ENCODE data around the gene LAMC3.
"Not testable (repeated sequence)": the region's sequence is repeated elsewhere in the genome, so short reads cannot be mapped to it uniquely, and the experiment has no call there.

The LAMC3 gene

DNA sequence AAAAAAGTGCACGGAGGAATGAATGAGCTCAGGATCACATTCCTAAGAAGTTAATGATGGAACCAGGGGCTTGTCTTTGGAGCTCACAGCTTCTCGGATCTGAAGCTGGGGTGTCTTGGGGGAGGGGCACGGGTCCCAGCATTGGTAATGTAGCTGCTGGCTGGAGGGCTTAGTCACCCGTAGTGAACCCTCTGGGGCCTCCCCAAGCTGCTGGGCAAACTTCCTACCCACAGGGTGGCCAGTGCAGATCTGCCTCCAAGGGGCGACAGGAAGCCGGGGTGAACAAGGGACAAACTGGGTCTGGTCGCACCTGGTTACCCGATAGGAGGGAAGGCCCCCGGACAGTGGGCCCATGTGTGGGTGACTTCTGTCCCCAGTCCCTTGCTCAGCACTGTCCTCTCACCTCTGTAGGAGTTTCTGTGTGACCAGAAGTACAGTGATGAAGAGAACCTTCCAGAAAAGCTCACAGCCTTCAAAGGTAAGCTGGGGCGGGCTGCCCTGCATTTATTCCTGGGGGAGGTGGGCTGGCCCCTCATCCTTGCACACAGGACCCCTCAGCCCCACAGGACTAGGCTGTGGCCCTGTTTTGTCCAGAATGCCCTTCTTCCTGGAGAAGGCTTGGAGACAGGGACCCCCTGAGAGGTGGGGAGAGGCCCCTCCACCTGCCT is 102.3 kb downstream of the LAMC3 start:
- TF ChIP-seq POLR2A (IDR thresholded peaks at IDR 0.05; ENCODE audit: low read depth, low read length) = no peak
- DNase-seq (ENCODE audit: insufficient read length, low spot score) (no peak), FAIRE-seq (no peak)

- TF ChIP-seq POLR2A (IDR thresholded peaks at IDR 0.05; ENCODE audit: low read depth, low read length) = no peak
- DNase-seq (ENCODE audit: insufficient read length, low spot score) (no peak), FAIRE-seq (no peak)
Observed at GRCh38 chr9:131111854-131112311, 102.9 kb downstream of the LAMC3 start.

- TF ChIP-seq POLR2A (IDR thresholded peaks at IDR 0.05; ENCODE audit: low read depth, low read length) = no peak
- FAIRE-seq = no peak
- DNase-seq (ENCODE audit: insufficient read length, low spot score) = no peak
Observed at GRCh38 chr9:131112374-131113154, 103.6 kb downstream of the LAMC3 start.

DNA sequence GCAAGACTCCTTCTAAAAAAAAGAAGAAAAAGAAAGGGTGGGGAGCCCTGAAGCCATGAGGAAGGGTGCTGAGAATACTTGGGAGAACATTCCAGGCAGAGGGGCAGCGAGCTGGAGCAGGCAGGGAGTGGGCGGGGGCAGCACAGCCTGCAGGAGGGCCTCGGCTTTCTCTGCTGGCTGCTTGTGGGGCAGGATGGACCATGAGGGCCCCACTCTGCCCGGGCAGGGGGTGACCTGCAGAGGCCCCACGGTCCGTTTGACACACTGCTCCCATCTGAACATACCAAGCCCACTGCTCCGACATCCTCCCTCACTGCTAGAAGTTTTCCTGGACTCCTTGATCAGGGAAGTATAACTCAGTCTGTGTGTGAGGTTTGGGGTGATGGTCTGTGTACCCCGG is 104.7 kb downstream of the LAMC3 start:
- no peak for TF ChIP-seq POLR2A (IDR thresholded peaks at IDR 0.05; ENCODE audit: low read depth, low read length)
- DNase-seq (ENCODE audit: insufficient read length, low spot score) (no peak), FAIRE-seq (no peak)

- no peak for TF ChIP-seq POLR2A (IDR thresholded peaks at IDR 0.05; ENCODE audit: low read depth, low read length)
- no peak for FAIRE-seq
- no peak for DNase-seq (ENCODE audit: insufficient read length, low spot score)
Observed at GRCh38 chr9:131114084-131114535, 105.1 kb downstream of the LAMC3 start.

DNA sequence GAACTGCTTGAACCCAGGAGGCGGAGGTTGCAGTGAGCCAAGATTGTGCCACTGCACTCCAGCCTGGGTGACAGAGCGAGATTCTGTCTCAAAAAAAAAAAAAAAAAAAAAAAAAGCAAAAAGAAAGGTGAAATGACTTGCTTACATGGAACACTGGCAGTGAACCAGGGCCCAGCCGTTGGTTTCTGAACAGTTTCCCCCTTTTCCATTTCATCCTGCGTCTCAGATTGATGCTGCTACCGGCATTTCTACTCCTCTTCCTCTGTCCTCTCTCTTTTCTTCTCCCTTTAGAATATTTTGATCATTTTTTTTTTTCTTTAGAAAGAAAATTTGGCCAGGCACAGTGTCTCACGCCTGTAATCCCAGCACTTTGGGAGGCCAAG is 106.4 kb downstream of the LAMC3 start:
- not testable (repeated sequence) for FAIRE-seq; DNase-seq (ENCODE audit: insufficient read length, low spot score)

GRCh38 chr9:131116281-131117120 is 107.5 kb downstream of the LAMC3 start:
- no peak for TF ChIP-seq POLR2A (IDR thresholded peaks at IDR 0.05; ENCODE audit: low read depth, low read length)
- DNase-seq (ENCODE audit: insufficient read length, low spot score) = no peak
- FAIRE-seq = no peak

DNA sequence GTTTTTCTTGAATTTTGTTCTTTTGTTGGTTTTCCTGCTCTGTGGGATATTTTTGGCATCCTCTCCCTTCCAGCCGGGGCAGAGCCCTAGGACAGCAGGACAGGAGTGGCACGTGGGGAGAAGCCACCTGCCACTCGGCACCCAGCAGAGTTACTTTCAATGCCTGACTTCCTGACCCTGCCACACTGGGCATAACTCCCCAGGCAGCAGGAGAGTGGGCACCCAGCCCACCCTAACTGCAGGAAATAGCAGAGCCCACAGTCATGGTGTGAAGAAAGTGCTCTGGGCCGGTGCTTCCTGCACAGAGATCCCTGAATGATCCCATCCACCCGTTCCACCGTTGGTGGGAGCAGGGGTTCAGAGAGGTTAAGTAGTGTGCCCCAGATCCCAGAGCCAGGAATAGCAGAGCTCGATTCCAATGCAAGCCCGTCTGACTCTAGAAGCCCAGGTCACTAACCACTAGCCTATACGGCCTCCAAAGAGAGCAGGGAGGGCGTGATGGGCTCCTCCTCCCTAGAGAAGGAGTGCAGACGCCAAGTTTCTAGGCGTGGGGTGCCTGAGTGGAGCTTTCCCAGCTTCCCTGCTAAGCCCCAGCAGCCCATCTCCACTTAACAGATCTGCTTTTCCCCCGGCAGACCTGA is 108.3 kb downstream of the LAMC3 start:
- TF ChIP-seq POLR2A (IDR thresholded peaks at IDR 0.05; ENCODE audit: low read depth, low read length) = no peak
- no peak for FAIRE-seq
- no peak for DNase-seq (ENCODE audit: insufficient read length, low spot score)

DNA sequence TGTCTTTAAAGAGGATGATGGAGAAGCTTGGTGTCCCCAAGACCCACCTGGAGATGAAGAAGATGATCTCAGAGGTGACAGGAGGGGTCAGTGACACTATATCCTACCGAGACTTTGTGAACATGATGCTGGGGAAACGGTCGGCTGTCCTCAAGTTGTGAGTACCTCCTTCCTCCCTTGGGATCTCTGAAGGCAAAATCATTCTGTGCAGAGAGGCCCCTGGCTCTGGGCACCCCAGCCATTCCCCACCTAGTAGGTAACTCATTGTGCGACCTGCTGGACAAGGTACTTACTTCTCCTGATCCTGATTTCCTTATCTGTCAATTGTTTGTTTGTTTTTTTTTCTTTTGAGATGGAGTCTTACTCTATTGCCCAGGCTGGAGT is 108.8 kb downstream of the LAMC3 start:
- DNase-seq (ENCODE audit: insufficient read length, low spot score) (no peak), FAIRE-seq (no peak)
- TF ChIP-seq POLR2A (IDR thresholded peaks at IDR 0.05; ENCODE audit: low read depth, low read length) = no peak

DNA sequence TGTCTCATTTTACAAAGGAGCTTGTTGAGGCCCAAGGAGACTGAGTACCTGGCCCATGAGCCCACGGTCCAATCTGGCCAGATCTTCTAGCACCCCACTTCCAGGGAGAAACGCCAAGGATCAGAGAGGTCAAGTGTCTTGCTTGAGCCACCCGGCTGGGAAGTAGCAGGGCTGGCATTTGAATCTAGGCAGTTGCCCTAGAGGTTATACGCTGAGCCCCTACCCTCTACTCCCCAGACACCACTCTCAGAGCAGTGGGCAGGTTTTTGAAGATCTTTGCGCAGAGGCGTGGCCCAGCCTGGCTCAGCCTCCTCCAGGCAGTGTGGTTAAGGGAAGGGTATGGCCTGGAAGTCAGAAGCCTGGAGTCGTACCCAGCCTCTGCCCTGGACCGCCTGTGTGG is 110.6 kb downstream of the LAMC3 start:
- FAIRE-seq = no peak
- TF ChIP-seq POLR2A (IDR thresholded peaks at IDR 0.05; ENCODE audit: low read depth, low read length) = no peak
- DNase-seq (ENCODE audit: insufficient read length, low spot score) = no peak

DNA sequence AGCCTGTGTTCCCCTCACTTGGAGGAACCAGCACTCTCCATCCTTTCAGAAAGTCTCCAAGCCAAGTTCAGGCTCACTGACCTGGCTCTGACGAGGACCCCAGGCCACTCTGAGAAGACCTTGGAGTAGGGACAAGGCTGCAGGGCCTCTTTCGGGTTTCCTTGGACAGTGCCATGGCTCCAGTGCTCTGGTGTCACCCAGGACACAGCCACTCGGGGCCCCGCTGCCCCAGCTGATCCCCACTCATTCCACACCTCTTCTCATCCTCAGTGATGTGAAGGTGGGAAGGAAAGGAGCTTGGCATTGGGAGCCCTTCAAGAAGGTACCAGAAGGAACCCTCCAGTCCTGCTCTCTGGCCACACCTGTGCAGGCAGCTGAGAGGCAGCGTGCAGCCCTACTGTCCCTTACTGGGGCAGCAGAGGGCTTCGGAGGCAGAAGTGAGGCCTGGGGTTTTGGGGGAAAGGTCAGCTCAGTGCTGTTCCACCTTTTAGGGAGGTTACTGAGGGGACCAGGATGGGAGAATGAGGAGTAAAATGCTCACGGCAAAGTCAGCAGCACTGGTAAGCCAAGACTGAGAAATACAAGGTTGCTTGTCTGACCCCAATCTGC is 111.8 kb downstream of the LAMC3 start:
- DNase-seq (ENCODE audit: insufficient read length, low spot score) (no peak), FAIRE-seq (no peak)
- no peak for TF ChIP-seq POLR2A (IDR thresholded peaks at IDR 0.05; ENCODE audit: low read depth, low read length)

DNA sequence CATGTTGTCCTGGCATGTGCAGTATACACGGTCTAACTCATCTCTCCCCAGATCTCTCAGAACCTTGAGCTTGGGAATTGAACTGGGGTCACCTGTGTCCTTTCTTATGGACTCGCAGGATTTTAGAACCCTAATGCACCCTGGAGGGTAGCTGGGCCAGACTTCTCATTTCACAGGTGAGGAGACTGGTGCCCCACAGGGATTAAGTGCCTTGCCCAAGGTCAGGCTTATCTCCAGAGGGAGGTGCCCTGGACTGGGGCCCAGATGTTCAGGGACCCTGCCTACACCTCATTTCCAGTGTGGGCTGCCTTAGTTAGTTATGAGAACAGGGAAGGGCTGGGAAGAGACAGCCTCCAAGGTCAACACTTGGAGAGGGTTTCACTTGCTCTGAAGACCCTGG is 112.4 kb downstream of the LAMC3 start:
- no peak for FAIRE-seq
- DNase-seq (ENCODE audit: insufficient read length, low spot score) = no peak
- no peak for TF ChIP-seq POLR2A (IDR thresholded peaks at IDR 0.05; ENCODE audit: low read depth, low read length)

DNA sequence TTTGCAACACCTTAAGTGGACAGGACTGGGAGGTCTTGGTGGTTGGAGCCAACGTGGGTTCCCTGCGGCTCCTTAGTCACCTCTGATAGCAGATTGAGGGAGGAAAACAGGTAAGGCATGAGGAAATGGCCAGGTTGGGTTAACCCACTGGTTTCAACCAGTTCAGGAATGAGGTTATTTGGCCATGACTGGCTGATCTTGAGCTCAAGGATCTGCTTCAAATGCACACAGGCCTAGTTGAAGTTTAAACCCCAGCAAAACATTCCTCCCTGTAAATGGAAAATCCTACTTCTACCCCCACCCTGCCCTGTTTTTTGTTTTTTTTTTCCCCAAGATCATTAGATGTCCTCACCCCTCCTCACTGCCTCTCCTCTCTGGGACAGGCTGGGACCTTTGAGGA is 113.2 kb downstream of the LAMC3 start:
- DNase-seq (ENCODE audit: insufficient read length, low spot score) (no peak), FAIRE-seq (no peak)
- no peak for TF ChIP-seq POLR2A (IDR thresholded peaks at IDR 0.05; ENCODE audit: low read depth, low read length)

GRCh38 chr9:131125038-131125287 is 116.0 kb downstream of the LAMC3 start:
- FAIRE-seq (no peak), DNase-seq (ENCODE audit: insufficient read length, low spot score) (no peak)
- no peak for TF ChIP-seq POLR2A (IDR thresholded peaks at IDR 0.05; ENCODE audit: low read depth, low read length)
